Neural crest cell (in vitro differentiated cells): ENCODE measurements around the gene SLC6A12. TPM values are rescaled to one million over a fixed set of nuclear protein-coding genes. Genes with fewer than 3 reads are reported as not detected.
"Not testable (repeated sequence)": the region's sequence is repeated elsewhere in the genome, so short reads cannot be mapped to it uniquely, and the experiment has no call there.

Experiments used
- DNase-seq: peaks from one replicate; pipeline ENCODE4 v3.0.0; 2021; ENCODE audit warnings: low read depth, mixed read lengths, low spot score
- H3K27ac Mint-ChIP-seq: one replicate; pipeline ENCODE4 v1.8.0; 2021; ENCODE audit warnings: mild to moderate bottlenecking, mixed read lengths; ENCODE audit not compliant: unreplicated experiment
- H3K27me3 Mint-ChIP-seq: 2 replicates; pipeline ENCODE4 v1.8.0; 2021; ENCODE audit warnings: low read depth, mild to moderate bottlenecking, mixed read lengths
- H3K36me3 Mint-ChIP-seq: 2 replicates; pipeline ENCODE4 v1.8.0; 2021; ENCODE audit warnings: low read depth, mild to moderate bottlenecking, mixed read lengths
- H3K4me1 Mint-ChIP-seq: 2 replicates; pipeline ENCODE4 v1.8.0; 2021; ENCODE audit warnings: mixed read lengths
- H3K4me3 Mint-ChIP-seq: one replicate; pipeline ENCODE4 v1.8.0; 2021; ENCODE audit warnings: mild to moderate bottlenecking, mixed read lengths
- H3K9me3 Mint-ChIP-seq: 2 replicates; pipeline ENCODE4 v1.8.0; 2021; ENCODE audit warnings: mixed read lengths
- total RNA-seq: library from RNA; stranded (reverse); gene quantifications from 2 replicates; pipeline ENCODE4 v1.2.1, GENCODE V29; 2021
- TF ChIP-seq, protein P1 (sequence below): fragments of 200-600 bp; sonication (generic); conservative IDR thresholded peaks from 2 replicates; pipeline ENCODE4 v1.5.0; 2021; ENCODE audit warnings: antibody characterized with exemption, mild to moderate bottlenecking

Gene SLC6A12
- total RNA-seq, 1 donor from 2014 or later: 0.47 TPM

DNA sequence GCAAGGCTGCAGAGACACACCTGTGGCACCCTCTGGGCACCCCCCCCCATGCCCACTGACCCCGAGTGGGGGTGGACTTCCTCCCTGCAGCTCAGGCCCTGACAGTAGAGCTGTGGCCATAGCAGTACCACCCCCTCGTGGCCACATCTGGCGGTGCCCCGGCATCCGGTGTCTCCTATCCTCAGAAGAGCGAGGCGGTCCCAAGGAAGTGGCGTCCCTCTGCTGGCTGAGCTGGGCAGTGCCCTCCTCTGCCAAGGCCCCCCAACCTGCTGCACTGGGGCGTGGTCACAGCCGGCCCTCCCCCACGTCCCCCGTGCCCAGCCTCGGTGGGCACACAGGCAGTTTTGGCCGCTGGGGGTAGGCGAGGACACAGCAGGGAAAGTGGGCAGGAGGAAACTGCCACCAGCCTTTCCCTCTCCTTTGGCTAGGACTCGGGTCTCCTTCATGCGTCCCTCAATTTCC is 6.0 kb upstream of the SLC6A12 start:
- DNase-seq: peak; percentile 77
- no peaks in the 10 kb centered on the region for H3K4me1 Mint-ChIP-seq
- no peaks in the 10 kb centered on the region for H3K36me3 Mint-ChIP-seq
- H3K9me3 Mint-ChIP-seq: no peaks in the 10 kb centered on the region
- TF ChIP-seq, protein P1, sequence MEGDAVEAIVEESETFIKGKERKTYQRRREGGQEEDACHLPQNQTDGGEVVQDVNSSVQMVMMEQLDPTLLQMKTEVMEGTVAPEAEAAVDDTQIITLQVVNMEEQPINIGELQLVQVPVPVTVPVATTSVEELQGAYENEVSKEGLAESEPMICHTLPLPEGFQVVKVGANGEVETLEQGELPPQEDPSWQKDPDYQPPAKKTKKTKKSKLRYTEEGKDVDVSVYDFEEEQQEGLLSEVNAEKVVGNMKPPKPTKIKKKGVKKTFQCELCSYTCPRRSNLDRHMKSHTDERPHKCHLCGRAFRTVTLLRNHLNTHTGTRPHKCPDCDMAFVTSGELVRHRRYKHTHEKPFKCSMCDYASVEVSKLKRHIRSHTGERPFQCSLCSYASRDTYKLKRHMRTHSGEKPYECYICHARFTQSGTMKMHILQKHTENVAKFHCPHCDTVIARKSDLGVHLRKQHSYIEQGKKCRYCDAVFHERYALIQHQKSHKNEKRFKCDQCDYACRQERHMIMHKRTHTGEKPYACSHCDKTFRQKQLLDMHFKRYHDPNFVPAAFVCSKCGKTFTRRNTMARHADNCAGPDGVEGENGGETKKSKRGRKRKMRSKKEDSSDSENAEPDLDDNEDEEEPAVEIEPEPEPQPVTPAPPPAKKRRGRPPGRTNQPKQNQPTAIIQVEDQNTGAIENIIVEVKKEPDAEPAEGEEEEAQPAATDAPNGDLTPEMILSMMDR: peak; percentile 76
- H3K4me3 Mint-ChIP-seq: no peak overlapping the region
- peaks cover 3% of the 10 kb centered on the region for H3K27me3 Mint-ChIP-seq
- no peak overlapping the region for H3K27ac Mint-ChIP-seq

DNA sequence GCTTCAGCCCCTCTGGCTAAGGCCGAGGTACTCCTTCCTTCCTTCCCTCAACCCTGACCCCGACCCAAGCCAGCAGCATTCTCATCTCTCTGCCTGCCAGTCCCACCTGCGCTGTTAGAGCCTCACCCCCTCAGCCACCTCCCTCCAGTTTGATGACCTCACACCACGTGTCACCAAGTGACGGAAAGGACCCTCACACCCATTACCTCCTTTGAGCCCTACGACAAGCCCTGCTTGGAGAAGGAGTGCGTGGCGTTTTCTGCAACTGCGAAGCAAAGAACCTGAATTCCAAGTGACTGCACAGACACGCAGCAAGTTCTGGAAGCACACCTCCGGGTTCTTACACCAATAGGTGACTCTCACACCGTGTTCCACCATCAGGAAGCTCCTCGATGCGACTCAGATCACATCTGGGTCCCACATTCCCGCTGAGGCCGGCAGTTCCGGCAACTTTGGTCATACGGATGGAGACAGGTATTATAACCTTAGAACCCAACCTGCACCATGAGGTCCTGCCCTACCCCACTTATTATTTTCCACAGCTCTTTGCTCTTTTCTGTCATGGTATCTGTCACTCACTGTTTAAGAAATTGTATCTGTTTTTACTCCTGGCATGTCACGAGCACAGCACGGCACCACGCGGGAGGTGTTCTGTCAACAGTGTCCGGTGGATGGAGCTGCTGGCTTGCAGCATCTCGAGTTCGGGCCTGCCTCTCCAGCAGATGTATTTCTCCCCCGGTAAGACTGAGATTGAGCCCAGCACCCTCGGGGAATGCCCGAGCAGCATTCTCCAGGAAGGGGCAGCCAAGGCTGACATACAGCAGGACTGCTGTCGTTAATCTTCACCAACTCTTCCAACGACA is 5.0 kb upstream of the SLC6A12 start:
- H3K36me3 Mint-ChIP-seq: no peaks in the 10 kb centered on the region

DNA sequence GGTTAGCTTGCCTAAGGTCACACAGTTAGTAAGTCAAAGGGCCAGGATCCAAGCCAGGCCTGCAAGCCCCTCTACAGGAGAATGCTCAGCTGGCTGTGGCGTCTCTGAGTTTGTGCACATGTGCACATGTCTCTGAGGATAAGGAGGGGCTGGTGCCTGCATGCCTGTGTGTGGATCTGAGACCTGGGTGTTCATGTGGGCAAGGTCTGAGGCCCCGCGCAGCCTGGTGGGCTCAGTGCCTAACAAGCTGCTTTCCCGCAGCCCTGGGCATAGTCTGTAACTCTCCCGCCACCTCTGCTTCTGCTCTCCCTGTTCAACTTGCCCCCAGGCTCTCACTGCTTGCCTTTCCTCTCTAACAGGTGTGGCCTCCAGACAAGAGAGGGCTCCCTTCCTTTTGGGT is 4.3 kb upstream of the SLC6A12 start:
- Mint-ChIP-seq H3K9me3 (no peaks in the 10 kb centered on the region), H3K4me1 (peaks cover 6% of the 10 kb centered on the region), H3K27ac (no peak overlapping the region), H3K36me3 (no peaks in the 10 kb centered on the region), H3K4me3 (no peak overlapping the region), H3K27me3 (peaks cover 15% of the 10 kb centered on the region)
- TF ChIP-seq, protein P1: no peak
- no peak for DNase-seq

More for the DNA sequence above, 5.0 kb upstream of the SLC6A12 start:
- TF ChIP-seq, protein P1: no peak
- no peak for DNase-seq
- Mint-ChIP-seq H3K27ac (no peak overlapping the region), H3K27me3 (peaks cover 8% of the 10 kb centered on the region), H3K4me3 (no peak overlapping the region), H3K9me3 (no peaks in the 10 kb centered on the region), H3K4me1 (no peaks in the 10 kb centered on the region)

DNA sequence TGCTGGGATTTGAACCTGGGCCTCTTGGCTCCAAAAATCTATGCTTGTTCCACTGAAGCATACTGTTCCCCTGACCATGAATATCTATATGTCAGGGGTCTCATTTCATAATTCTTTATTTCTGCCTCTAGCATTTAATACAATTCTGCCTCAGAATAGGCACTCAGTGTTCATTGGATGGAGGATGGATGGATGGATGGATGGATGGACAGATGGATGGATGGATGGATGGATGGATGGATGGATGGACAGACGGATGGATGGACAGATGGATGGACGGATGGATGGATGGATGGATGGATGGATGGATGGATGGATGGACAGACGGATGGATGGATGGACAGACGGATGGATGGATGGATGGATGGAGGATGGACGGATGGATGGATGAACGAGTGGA is 3.1 kb upstream of the SLC6A12 start:
- not testable (repeated sequence) for H3K36me3 Mint-ChIP-seq, H3K4me1 Mint-ChIP-seq, H3K4me3 Mint-ChIP-seq, H3K9me3 Mint-ChIP-seq, DNase-seq
- Mint-ChIP-seq H3K27me3 (peaks cover 22% of the 10 kb centered on the region), H3K27ac (peak overlapping the region; percentile 81)

DNA sequence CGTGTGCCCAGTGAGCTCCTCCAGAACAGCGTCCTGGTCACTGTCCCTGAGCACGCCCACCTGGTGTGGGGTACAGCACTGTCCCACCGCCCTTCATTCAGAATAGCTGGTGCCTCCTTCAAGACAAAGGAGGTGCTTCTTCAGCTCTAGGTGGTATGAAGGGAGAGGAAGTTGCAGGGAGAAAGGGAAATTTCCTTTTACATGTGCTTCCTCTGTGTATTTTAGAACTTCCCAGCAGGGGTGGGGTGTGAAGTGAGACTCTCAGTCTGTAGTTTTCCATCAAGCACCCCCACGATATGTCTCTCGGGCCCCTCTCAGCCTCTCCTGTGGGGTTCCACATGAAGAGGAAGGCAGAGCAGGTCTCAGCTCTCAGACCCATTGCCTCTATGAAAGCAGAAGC is 1.2 kb upstream of the SLC6A12 start:
- H3K4me3 Mint-ChIP-seq: no peak overlapping the region
- no peak overlapping the region for H3K27ac Mint-ChIP-seq
- TF ChIP-seq, protein P1: no peak
- peaks cover 9% of the 10 kb centered on the region for H3K4me1 Mint-ChIP-seq
- no peak for DNase-seq
- peaks cover 35% of the 10 kb centered on the region for H3K27me3 Mint-ChIP-seq
- no peaks in the 10 kb centered on the region for H3K9me3 Mint-ChIP-seq
- no peaks in the 10 kb centered on the region for H3K36me3 Mint-ChIP-seq

DNA sequence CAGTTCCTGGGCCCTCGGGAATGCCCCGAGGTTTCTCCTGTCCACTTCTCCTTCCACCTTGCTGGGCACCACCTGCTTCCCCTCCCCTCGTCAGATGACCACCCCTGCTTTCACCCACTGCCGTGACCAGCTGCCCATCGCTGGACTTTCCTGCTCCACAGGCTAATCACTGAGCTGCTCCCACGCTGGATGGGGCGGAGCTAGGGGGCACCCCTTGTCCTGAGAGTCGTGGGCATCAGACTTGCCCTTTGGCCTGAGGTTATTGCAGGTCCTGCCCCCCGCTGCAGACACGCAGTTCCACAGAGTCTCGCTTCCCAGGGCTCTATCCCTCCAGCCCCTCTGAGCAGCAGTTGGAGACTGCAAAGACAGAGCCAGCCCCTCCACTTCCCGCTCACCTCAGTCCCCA is 427 bp downstream of the SLC6A12 start:
- peaks cover 39% of the 10 kb centered on the region for H3K27me3 Mint-ChIP-seq

More for the DNA sequence above, 427 bp downstream of the SLC6A12 start:
- Mint-ChIP-seq H3K36me3 (no peaks in the 10 kb centered on the region), H3K4me3 (no peak overlapping the region), H3K4me1 (peaks cover 9% of the 10 kb centered on the region), H3K9me3 (no peaks in the 10 kb centered on the region), H3K27ac (no peak overlapping the region)
- TF ChIP-seq, protein P1: no peak
- DNase-seq: no peak
